ENCODE data around the gene ZNHIT2.
"Not testable (repeated sequence)": the region's sequence is repeated elsewhere in the genome, so short reads cannot be mapped to it uniquely, and the experiment has no call there.

Gene ZNHIT2

GRCh38 chr11:65119670-65119995, 2.1 kb upstream of the ZNHIT2 start:
- DNase-seq (ENCODE audit: low spot score), result no peak

- DNase-seq (ENCODE audit: low spot score), result not testable (repeated sequence)
Observed at GRCh38 chr11:65118891-65119669, 1.6 kb upstream of the ZNHIT2 start.

GRCh38 chr11:65118097-65118837, 766 bp upstream of the ZNHIT2 start:
- no peak for DNase-seq (ENCODE audit: low spot score)

GRCh38 chr11:65116370-65117205, 913 bp downstream of the ZNHIT2 start:
- DNase-seq (ENCODE audit: low spot score), result peak; percentile 28

GRCh38 chr11:65115361-65116082, 2.0 kb downstream of the ZNHIT2 start:
- DNase-seq (ENCODE audit: low spot score), result no peak

- no peak for DNase-seq (ENCODE audit: low spot score)
Observed at GRCh38 chr11:65114538-65115171, 2.8 kb downstream of the ZNHIT2 start.

- DNase-seq (ENCODE audit: low spot score), result no peak
Observed at GRCh38 chr11:65113839-65114238, 3.7 kb downstream of the ZNHIT2 start.

- no peak for DNase-seq (ENCODE audit: low spot score)
Observed at GRCh38 chr11:65113361-65113756, 4.1 kb downstream of the ZNHIT2 start.

GRCh38 chr11:65112546-65113360, 4.7 kb downstream of the ZNHIT2 start:
- DNase-seq (ENCODE audit: low spot score), result peak; percentile 45

GRCh38 chr11:65111744-65112545, 5.6 kb downstream of the ZNHIT2 start, which contains the start of gene TM7SF2:
TM7SF2 (plus strand) TSS chr11:65111872; CDS start chr11:65112016, 144 bp downstream.
- DNase-seq (ENCODE audit: low spot score), result peak; percentile 96

- DNase-seq (ENCODE audit: low spot score), result no peak
Observed at GRCh38 chr11:65111159-65111743, 6.2 kb downstream of the ZNHIT2 start.

GRCh38 chr11:65110354-65110861, 7.1 kb downstream of the ZNHIT2 start:
- DNase-seq (ENCODE audit: low spot score), result peak; percentile 86

- DNase-seq (ENCODE audit: low spot score), result no peak
Observed at GRCh38 chr11:65109231-65110198, 8.0 kb downstream of the ZNHIT2 start.

GRCh38 chr11:65108469-65109123, 8.9 kb downstream of the ZNHIT2 start:
- DNase-seq (ENCODE audit: low spot score), result no peak

- DNase-seq (ENCODE audit: low spot score), result no peak
Observed at GRCh38 chr11:65107751-65108468, 9.6 kb downstream of the ZNHIT2 start.

GRCh38 chr11:65107078-65107477, 10.4 kb downstream of the ZNHIT2 start:
- no peak for DNase-seq (ENCODE audit: low spot score)

- no peak for DNase-seq (ENCODE audit: low spot score)
Observed at GRCh38 chr11:65104628-65105027, 12.9 kb downstream of the ZNHIT2 start.
